Measurements from ENCODE around the gene GJC1. TPM values are rescaled to one million over a fixed set of nuclear protein-coding genes. Genes with fewer than 3 reads are reported as not detected.
"Not testable (repeated sequence)": the region's sequence is repeated elsewhere in the genome, so short reads cannot be mapped to it uniquely, and the experiment has no call there.

Gene GJC1
- total RNA-seq, 1 donor, result 21.1 TPM

- H3K4me3 ChIP-seq (ENCODE audit: low read depth, low read length), result peak within 1 kb of the TSS; percentile 54
- TF ChIP-seq CTCF (IDR thresholded peaks at IDR 0.05; ENCODE audit: insufficient read depth, low read length), result no peak
- no peak for DNase-seq (ENCODE audit: low read depth)
Measured at GRCh38 chr17:44758414-44759085, 71.5 kb downstream of the GJC1 start, which contains the start of gene ADAM11. ADAM11 (plus strand) TSS chr17:44758988; CDS start chr17:44759200, 212 bp downstream.

- TF ChIP-seq CTCF (IDR thresholded peaks at IDR 0.05; ENCODE audit: insufficient read depth, low read length), result no peak
- H3K4me3 ChIP-seq (ENCODE audit: low read depth, low read length), result no peak overlapping the region
- DNase-seq (ENCODE audit: low read depth), result no peak
Measured at GRCh38 chr17:44757918-44758413, 72.1 kb downstream of the GJC1 start.

GRCh38 chr17:44757045-44757917 is 72.8 kb downstream of the GJC1 start:
- DNase-seq (ENCODE audit: low read depth), result no peak
- H3K4me3 ChIP-seq (ENCODE audit: low read depth, low read length), result no peak overlapping the region
- TF ChIP-seq CTCF (IDR thresholded peaks at IDR 0.05; ENCODE audit: insufficient read depth, low read length), result no peak

- H3K4me3 ChIP-seq (ENCODE audit: low read depth, low read length), result not testable (repeated sequence)
Measured at GRCh38 chr17:44755180-44755579, 74.9 kb downstream of the GJC1 start.

GRCh38 chr17:44754276-44754675 is 75.8 kb downstream of the GJC1 start:
- no peak for DNase-seq (ENCODE audit: low read depth)
- no peak for TF ChIP-seq CTCF (IDR thresholded peaks at IDR 0.05; ENCODE audit: insufficient read depth, low read length)

More at GRCh38 chr17:44755180-44755579, 74.9 kb downstream of the GJC1 start:
- DNase-seq (ENCODE audit: low read depth), result not testable (repeated sequence)

GRCh38 chr17:44752953-44753861 is 76.9 kb downstream of the GJC1 start:
- DNase-seq (ENCODE audit: low read depth), result no peak
- TF ChIP-seq CTCF (IDR thresholded peaks at IDR 0.05; ENCODE audit: insufficient read depth, low read length), result no peak
- no peak overlapping the region for H3K4me3 ChIP-seq (ENCODE audit: low read depth, low read length)

More at GRCh38 chr17:44754276-44754675, 75.8 kb downstream of the GJC1 start:
- H3K4me3 ChIP-seq (ENCODE audit: low read depth, low read length), result no peak overlapping the region
